ENCODE measurements around the gene RER1.

The RER1 gene

GRCh38 chr1:2379733-2380404 lies 11.8 kb upstream of the RER1 start:
- ATAC-seq (no peak), DNase-seq (ENCODE audit: low spot score in 2 of 2) (no peak)
- H3K9me3 Mint-ChIP-seq = no peaks in the 10 kb centered on the region
- H3K36me3 Mint-ChIP-seq = peaks cover 8% of the 10 kb centered on the region
- H3K4me3 Mint-ChIP-seq = no peak overlapping the region
- H3K27ac Mint-ChIP-seq = no peak overlapping the region
- no peaks in the 10 kb centered on the region for H3K4me1 Mint-ChIP-seq

- H3K4me1 Mint-ChIP-seq = no peaks in the 10 kb centered on the region
- peaks cover 8% of the 10 kb centered on the region for H3K36me3 Mint-ChIP-seq
- DNase-seq (ENCODE audit: low spot score in 2 of 2) = no peak
- no peaks in the 10 kb centered on the region for H3K9me3 Mint-ChIP-seq
- H3K27ac Mint-ChIP-seq = no peak overlapping the region
- H3K4me3 Mint-ChIP-seq = no peak overlapping the region
- ATAC-seq = no peak
These were observed 10.6 kb upstream of the RER1 start for GRCh38 chr1:2380816-2381591.

- Mint-ChIP-seq H3K36me3 (peaks cover 8% of the 10 kb centered on the region), H3K9me3 (no peaks in the 10 kb centered on the region), H3K27ac (no peak overlapping the region), H3K4me1 (no peaks in the 10 kb centered on the region), H3K4me3 (no peak overlapping the region)
- DNase-seq (ENCODE audit: low spot score in 2 of 2) (peak; percentile 79 to 87), ATAC-seq (peak; percentile 91)
These were observed 9.7 kb upstream of the RER1 start for GRCh38 chr1:2381741-2382620.

GRCh38 chr1:2382621-2383361 lies 8.8 kb upstream of the RER1 start:
- no peaks in the 10 kb centered on the region for H3K4me1 Mint-ChIP-seq
- H3K36me3 Mint-ChIP-seq = peaks cover 8% of the 10 kb centered on the region
- no peaks in the 10 kb centered on the region for H3K9me3 Mint-ChIP-seq
- ATAC-seq (peak; percentile 41), DNase-seq (ENCODE audit: low spot score in 2 of 2) (peak; percentile 31 to 72)
- H3K4me3 Mint-ChIP-seq = no peak overlapping the region
- H3K27ac Mint-ChIP-seq = no peak overlapping the region

- Mint-ChIP-seq H3K27ac (no peak overlapping the region), H3K9me3 (no peaks in the 10 kb centered on the region), H3K4me1 (no peaks in the 10 kb centered on the region), H3K4me3 (no peak overlapping the region), H3K36me3 (peaks cover 8% of the 10 kb centered on the region)
- ATAC-seq = no peak
- no peak for DNase-seq (ENCODE audit: low spot score in 2 of 2)
These were observed 8.1 kb upstream of the RER1 start for GRCh38 chr1:2383576-2383975.

GRCh38 chr1:2384130-2384860 lies 7.3 kb upstream of the RER1 start:
- Mint-ChIP-seq H3K27ac (no peak overlapping the region), H3K36me3 (peaks cover 2% of the 10 kb centered on the region), H3K9me3 (no peaks in the 10 kb centered on the region), H3K4me1 (no peaks in the 10 kb centered on the region), H3K4me3 (no peak overlapping the region)
- ATAC-seq (no peak), DNase-seq (ENCODE audit: low spot score in 2 of 2) (no peak)

- DNase-seq (ENCODE audit: low spot score in 2 of 2) = no peak
- no peak overlapping the region for H3K4me3 Mint-ChIP-seq
- no peak for ATAC-seq
- no peaks in the 10 kb centered on the region for H3K9me3 Mint-ChIP-seq
- H3K4me1 Mint-ChIP-seq = peaks cover 3% of the 10 kb centered on the region
- H3K36me3 Mint-ChIP-seq = peaks cover 2% of the 10 kb centered on the region
- no peak overlapping the region for H3K27ac Mint-ChIP-seq
These were observed 6.6 kb upstream of the RER1 start for GRCh38 chr1:2384941-2385481.

- no peak for DNase-seq (ENCODE audit: low spot score in 2 of 2)
- Mint-ChIP-seq H3K27ac (no peak overlapping the region), H3K9me3 (no peaks in the 10 kb centered on the region), H3K4me1 (peaks cover 7% of the 10 kb centered on the region), H3K4me3 (no peak overlapping the region), H3K36me3 (peaks cover 6% of the 10 kb centered on the region)
- ATAC-seq = no peak
These were observed 5.9 kb upstream of the RER1 start for GRCh38 chr1:2385606-2386280.

GRCh38 chr1:2386636-2387611 lies 4.7 kb upstream of the RER1 start:
- Mint-ChIP-seq H3K4me3 (no peak overlapping the region), H3K4me1 (peaks cover 7% of the 10 kb centered on the region), H3K36me3 (peaks cover 6% of the 10 kb centered on the region), H3K27ac (no peak overlapping the region), H3K9me3 (no peaks in the 10 kb centered on the region)
- no peak for DNase-seq (ENCODE audit: low spot score in 2 of 2)
- no peak for ATAC-seq

- no peak overlapping the region for H3K27ac Mint-ChIP-seq
These were observed 3.4 kb upstream of the RER1 start for GRCh38 chr1:2388004-2388913.

GRCh38 chr1:2389644-2390043 lies 2.0 kb upstream of the RER1 start:
- H3K9me3 Mint-ChIP-seq = no peaks in the 10 kb centered on the region
- H3K4me3 Mint-ChIP-seq = peak overlapping the region; percentile 80
- H3K36me3 Mint-ChIP-seq = peaks cover 31% of the 10 kb centered on the region
- H3K4me1 Mint-ChIP-seq = peaks cover 32% of the 10 kb centered on the region
- H3K27ac Mint-ChIP-seq = peak overlapping the region; percentile 61
- no peak for DNase-seq (ENCODE audit: low spot score in 2 of 2)
- no peak for ATAC-seq

More at GRCh38 chr1:2388004-2388913, 3.4 kb upstream of the RER1 start:
- ATAC-seq (no peak), DNase-seq (ENCODE audit: low spot score in 2 of 2) (no peak)
- Mint-ChIP-seq H3K36me3 (peaks cover 17% of the 10 kb centered on the region), H3K4me3 (no peak overlapping the region), H3K4me1 (peaks cover 18% of the 10 kb centered on the region), H3K9me3 (no peaks in the 10 kb centered on the region)

GRCh38 chr1:2391931-2392509 lies 379 bp downstream of the RER1 start:
- ATAC-seq = peak; percentile 23
- DNase-seq (ENCODE audit: low spot score in 2 of 2) = no peak
- peaks cover 38% of the 10 kb centered on the region for H3K4me1 Mint-ChIP-seq

More at GRCh38 chr1:2391931-2392509, 379 bp downstream of the RER1 start:
- H3K27ac Mint-ChIP-seq = peak overlapping the region; percentile 96
- peak overlapping the region; percentile 80 for H3K4me3 Mint-ChIP-seq
- H3K36me3 Mint-ChIP-seq = peaks cover 54% of the 10 kb centered on the region
- no peaks in the 10 kb centered on the region for H3K9me3 Mint-ChIP-seq
